Stimulated activated CD4-positive, alpha-beta T cell treated with anti-CD3 and anti-CD28 coated beads, TNF-alpha, amount 100 ng/mL, for 24 hours (primary cell): Measurements from ENCODE around the gene NUB1.
A peak's percentile ranks its signal among the peaks of the same experiment; 100 is the strongest.

Source experiments
- DNase-seq, 3 experiments: peaks; one replicate each; pipeline ENCODE4 v3.0.0-alpha.2; 2020; ENCODE audit warnings: low read depth in 3 of 3

NUB1 gene

GRCh38 chr7:151314401-151314800 is 27.2 kb upstream of the NUB1 start:
- no peak for DNase-seq

GRCh38 chr7:151315038-151315655 is 26.5 kb upstream of the NUB1 start:
- peak; percentile 53 to 71 (median 55) for DNase-seq

GRCh38 chr7:151316896-151317295 is 24.7 kb upstream of the NUB1 start:
- DNase-seq, result no peak

- DNase-seq, result no peak
These were observed 23.7 kb upstream of the NUB1 start for GRCh38 chr7:151317936-151318335.

GRCh38 chr7:151319189-151319588 is 22.4 kb upstream of the NUB1 start:
- no peak for DNase-seq

GRCh38 chr7:151320263-151320845 is 21.3 kb upstream of the NUB1 start:
- DNase-seq, result no peak

GRCh38 chr7:151321341-151321740 is 20.3 kb upstream of the NUB1 start:
- DNase-seq, result no peak

- no peak for DNase-seq
These were observed 18.7 kb upstream of the NUB1 start for GRCh38 chr7:151322906-151323305.

- DNase-seq, result no peak
These were observed 14.6 kb upstream of the NUB1 start for GRCh38 chr7:151327022-151327421.

GRCh38 chr7:151327659-151328058 is 14.0 kb upstream of the NUB1 start:
- no peak for DNase-seq

GRCh38 chr7:151330181-151330580 is 11.4 kb upstream of the NUB1 start:
- no peak for DNase-seq

GRCh38 chr7:151330661-151331060 is 11.0 kb upstream of the NUB1 start:
- no peak for DNase-seq

GRCh38 chr7:151334628-151335027 is 7.0 kb upstream of the NUB1 start:
- DNase-seq, result no peak

GRCh38 chr7:151336027-151336708 is 5.4 kb upstream of the NUB1 start:
- no peak for DNase-seq

GRCh38 chr7:151337346-151337745 is 4.3 kb upstream of the NUB1 start:
- DNase-seq, result no peak

- no peak for DNase-seq
These were observed 2.8 kb upstream of the NUB1 start for GRCh38 chr7:151338809-151339208.

- DNase-seq, result no peak
These were observed 1.8 kb upstream of the NUB1 start for GRCh38 chr7:151339651-151340382.

- DNase-seq, result no peak
These were observed 737 bp upstream of the NUB1 start for GRCh38 chr7:151340794-151341356.

GRCh38 chr7:151342102-151342646 is 562 bp downstream of the NUB1 start:
- DNase-seq, result no peak

- DNase-seq, result no peak
These were observed 1.2 kb downstream of the NUB1 start for GRCh38 chr7:151342811-151343210.

GRCh38 chr7:151343516-151343915 is 1.9 kb downstream of the NUB1 start:
- no peak for DNase-seq
